Neuron (in vitro differentiated cells): Measurements from ENCODE around the gene TMEM131.
"Not testable (repeated sequence)": the region's sequence is repeated elsewhere in the genome, so short reads cannot be mapped to it uniquely, and the experiment has no call there.

Experiments used
- H2AFZ ChIP-seq: one replicate; pipeline ENCODE4 v1.6.1; 2013; ENCODE audit warnings: low read depth, mild to moderate bottlenecking, inconsistent platforms, low read length, moderate library complexity
- H3K27me3 ChIP-seq: one replicate; pipeline ENCODE4 v1.6.1; 2013; ENCODE audit warnings: low read length; ENCODE audit not compliant: insufficient read depth
- H3K36me3 ChIP-seq: one replicate; pipeline ENCODE4 v1.6.1; 2013; ENCODE audit warnings: low read length; ENCODE audit not compliant: insufficient read depth
- H3K4me1 ChIP-seq: one replicate; pipeline ENCODE4 v1.6.1; 2013; ENCODE audit warnings: low read length; ENCODE audit not compliant: insufficient read depth
- H3K4me3 ChIP-seq: 2 replicates; pipeline ENCODE4 v1.5.1; 2013; ENCODE audit warnings: mild to moderate bottlenecking, low read length, moderate library complexity
- H3K9me3 ChIP-seq: one replicate; pipeline ENCODE4 v1.6.1; 2013; ENCODE audit warnings: low read length

The TMEM131 gene

GRCh38 chr2:97926946-97927345 is 68.8 kb downstream of the TMEM131 start:
- Histone ChIP-seq H3K4me1 (no peaks in the 10 kb centered on the region), H3K4me3 (no peak overlapping the region), H3K27me3 (no peaks in the 10 kb centered on the region), H3K36me3 (peaks cover 15% of the 10 kb centered on the region), H2AFZ (no peak overlapping the region), H3K9me3 (peaks cover 4% of the 10 kb centered on the region)

DNA sequence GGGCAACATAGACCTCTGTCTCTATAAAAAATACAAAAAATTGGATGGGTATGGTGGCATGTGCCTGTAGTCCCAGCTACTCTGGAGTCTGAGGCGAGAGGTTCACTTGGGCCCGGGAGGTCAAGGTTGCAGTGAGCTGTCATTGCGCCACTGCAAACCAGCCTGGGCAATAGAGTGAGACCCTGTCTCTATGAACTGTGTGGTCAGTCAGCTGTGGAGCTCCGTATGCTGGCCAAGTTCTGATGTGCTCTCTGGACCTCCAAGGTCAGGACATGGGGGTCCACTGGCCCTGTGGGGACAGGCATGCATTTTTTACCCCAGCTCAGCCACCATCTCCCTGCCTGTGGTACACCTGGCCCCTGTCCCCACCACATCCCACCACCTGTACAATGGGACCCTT is 71.6 kb downstream of the TMEM131 start:
- H3K36me3 ChIP-seq: peaks cover 15% of the 10 kb centered on the region
- no peak overlapping the region for H2AFZ ChIP-seq
- no peak overlapping the region for H3K4me3 ChIP-seq
- no peaks in the 10 kb centered on the region for H3K27me3 ChIP-seq
- peaks cover 10% of the 10 kb centered on the region for H3K9me3 ChIP-seq
- H3K4me1 ChIP-seq: no peaks in the 10 kb centered on the region

GRCh38 chr2:97919858-97920257 is 75.9 kb downstream of the TMEM131 start:
- no peaks in the 10 kb centered on the region for H3K27me3 ChIP-seq
- no peaks in the 10 kb centered on the region for H3K4me1 ChIP-seq
- peaks cover 13% of the 10 kb centered on the region for H3K9me3 ChIP-seq
- H3K4me3 ChIP-seq: no peak overlapping the region
- H3K36me3 ChIP-seq: peaks cover 12% of the 10 kb centered on the region
- no peak overlapping the region for H2AFZ ChIP-seq

GRCh38 chr2:97918818-97919217 is 76.9 kb downstream of the TMEM131 start:
- Histone ChIP-seq H3K4me1 (no peaks in the 10 kb centered on the region), H3K9me3 (peaks cover 10% of the 10 kb centered on the region), H3K4me3 (no peak overlapping the region), H3K27me3 (no peaks in the 10 kb centered on the region), H3K36me3 (peaks cover 3% of the 10 kb centered on the region), H2AFZ (no peak overlapping the region)

DNA sequence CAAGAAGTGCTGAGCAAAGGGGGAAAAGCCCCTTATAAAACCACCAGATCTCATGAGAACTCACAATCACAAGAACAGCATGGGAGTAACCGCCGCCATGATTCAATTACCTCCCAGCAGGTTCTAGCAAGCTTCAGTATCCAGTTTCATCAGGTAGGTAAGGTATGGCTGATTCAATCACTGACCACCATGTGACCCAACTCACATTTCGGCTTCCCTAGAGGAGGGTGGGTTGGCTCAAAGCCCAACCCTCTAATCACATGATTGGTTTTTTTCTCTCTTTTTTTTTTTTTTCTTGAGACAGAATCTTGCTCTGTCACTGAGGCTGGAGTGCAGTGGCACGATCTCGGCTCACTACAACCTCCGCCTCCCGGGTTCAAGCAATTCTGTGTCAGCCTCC is 78.1 kb downstream of the TMEM131 start:
- H3K4me3 ChIP-seq, H3K36me3 ChIP-seq, H2AFZ ChIP-seq, H3K27me3 ChIP-seq, H3K4me1 ChIP-seq: not testable (repeated sequence)
- H3K9me3 ChIP-seq: peaks cover 10% of the 10 kb centered on the region

DNA sequence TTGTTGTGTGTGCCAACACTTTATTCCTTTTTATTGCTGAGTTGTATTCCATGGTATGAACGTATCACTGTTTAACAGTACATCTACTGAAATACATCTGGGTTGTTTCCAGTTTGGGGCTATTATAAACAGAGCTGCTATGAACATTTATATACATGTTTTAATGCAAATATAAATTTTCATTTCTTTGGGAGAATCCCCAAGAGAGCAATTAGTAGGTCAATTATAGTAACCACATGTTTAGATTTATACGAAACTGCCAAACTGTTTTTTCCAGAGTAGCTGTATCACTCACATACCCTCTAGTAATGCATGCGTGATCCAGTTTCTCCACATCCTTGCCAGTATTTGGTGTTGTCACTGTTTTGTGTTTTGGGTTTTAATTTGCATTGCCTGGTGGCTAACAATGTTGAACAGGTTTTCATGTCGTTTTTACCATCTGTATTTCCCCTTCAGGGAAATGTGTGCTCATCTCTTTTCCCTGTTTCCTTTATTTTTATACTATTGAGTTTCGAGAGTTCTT is 81.0 kb downstream of the TMEM131 start:
- Histone ChIP-seq H2AFZ (no peak overlapping the region), H3K4me3 (no peak overlapping the region), H3K27me3 (no peaks in the 10 kb centered on the region), H3K36me3 (peaks cover 3% of the 10 kb centered on the region), H3K4me1 (peaks cover 4% of the 10 kb centered on the region), H3K9me3 (peaks cover 10% of the 10 kb centered on the region)

GRCh38 chr2:97913846-97914245 is 81.9 kb downstream of the TMEM131 start:
- H3K4me3 ChIP-seq: no peak overlapping the region
- no peaks in the 10 kb centered on the region for H3K27me3 ChIP-seq
- no peak overlapping the region for H2AFZ ChIP-seq
- H3K36me3 ChIP-seq: peaks cover 2% of the 10 kb centered on the region
- H3K4me1 ChIP-seq: peaks cover 4% of the 10 kb centered on the region
- H3K9me3 ChIP-seq: peaks cover 7% of the 10 kb centered on the region

- H3K4me3 ChIP-seq: no peak overlapping the region
- H2AFZ ChIP-seq: no peak overlapping the region
- H3K27me3 ChIP-seq: no peaks in the 10 kb centered on the region
- peaks cover 2% of the 10 kb centered on the region for H3K9me3 ChIP-seq
- peaks cover 4% of the 10 kb centered on the region for H3K4me1 ChIP-seq
- peaks cover 3% of the 10 kb centered on the region for H3K36me3 ChIP-seq
Measured at GRCh38 chr2:97911922-97912575, 83.7 kb downstream of the TMEM131 start.

DNA sequence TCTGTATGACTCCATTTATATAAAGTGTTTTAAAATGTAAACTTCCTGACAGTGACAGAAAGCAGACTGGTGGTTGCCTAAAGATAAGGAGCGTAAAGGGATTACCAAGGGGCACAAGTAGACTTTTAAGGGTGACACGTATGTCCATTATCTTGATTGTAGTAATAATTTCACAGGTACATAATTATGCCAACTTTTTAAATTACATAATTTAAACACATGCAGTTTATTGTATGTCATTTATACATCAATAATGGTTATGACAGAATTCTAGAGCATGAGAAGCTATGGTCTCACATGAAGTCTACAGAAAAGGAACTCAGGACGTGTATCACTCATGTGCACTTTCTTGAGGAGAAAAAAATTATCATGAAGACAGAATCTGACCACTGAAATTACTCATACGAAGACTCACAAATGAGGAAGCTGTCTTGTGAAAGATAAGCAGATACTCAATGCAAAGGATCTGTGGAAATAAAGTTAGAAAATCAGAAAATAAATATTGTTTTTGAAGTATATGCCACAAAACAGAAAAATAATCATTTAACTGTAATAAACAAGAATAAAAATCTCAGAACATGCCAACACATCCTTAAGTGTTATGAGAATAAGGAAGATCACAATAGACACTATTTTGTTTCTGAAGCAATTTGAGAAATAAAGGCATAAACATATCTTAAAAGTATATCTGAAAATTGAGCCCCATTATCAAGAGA is 84.4 kb downstream of the TMEM131 start:
- H3K9me3 ChIP-seq: peaks cover 2% of the 10 kb centered on the region
- H3K27me3 ChIP-seq: no peaks in the 10 kb centered on the region
- H3K36me3 ChIP-seq: peaks cover 3% of the 10 kb centered on the region
- no peak overlapping the region for H2AFZ ChIP-seq
- H3K4me3 ChIP-seq: no peak overlapping the region
- peaks cover 4% of the 10 kb centered on the region for H3K4me1 ChIP-seq

GRCh38 chr2:97910403-97911205 is 85.1 kb downstream of the TMEM131 start:
- Histone ChIP-seq H3K4me1 (peaks cover 4% of the 10 kb centered on the region), H2AFZ (no peak overlapping the region), H3K36me3 (peaks cover 6% of the 10 kb centered on the region), H3K27me3 (no peaks in the 10 kb centered on the region), H3K4me3 (no peak overlapping the region), H3K9me3 (peaks cover 2% of the 10 kb centered on the region)

DNA sequence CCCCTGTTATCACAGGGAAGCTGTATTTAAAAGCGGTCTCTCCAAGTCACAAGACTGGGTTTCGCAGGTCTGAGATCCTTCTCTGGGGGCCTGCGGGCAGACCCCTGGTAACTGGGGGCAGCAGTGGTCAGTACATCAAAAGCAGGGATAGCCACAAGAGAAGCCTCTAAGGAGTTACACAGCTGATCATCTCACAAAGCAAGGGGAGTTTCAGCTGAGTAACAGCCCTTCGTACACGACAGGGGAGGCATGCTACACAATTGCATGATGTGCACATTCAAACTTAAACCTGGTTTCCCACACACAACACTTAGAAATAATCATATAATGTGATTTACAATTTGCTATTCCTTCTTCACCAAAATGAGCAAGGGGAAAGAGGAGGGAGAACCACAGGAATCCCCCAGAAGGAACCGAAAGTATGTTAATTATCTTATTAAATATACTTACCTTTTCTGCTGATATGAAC is 87.5 kb downstream of the TMEM131 start:
- Histone ChIP-seq H3K4me3 (no peak overlapping the region), H3K36me3 (peaks cover 7% of the 10 kb centered on the region), H2AFZ (no peak overlapping the region), H3K4me1 (peaks cover 4% of the 10 kb centered on the region), H3K27me3 (no peaks in the 10 kb centered on the region), H3K9me3 (peaks cover 2% of the 10 kb centered on the region)

GRCh38 chr2:97907369-97908100 is 88.2 kb downstream of the TMEM131 start:
- Histone ChIP-seq H3K9me3 (peaks cover 2% of the 10 kb centered on the region), H3K4me3 (no peak overlapping the region), H3K36me3 (peaks cover 7% of the 10 kb centered on the region), H3K4me1 (peaks cover 4% of the 10 kb centered on the region), H3K27me3 (no peaks in the 10 kb centered on the region), H2AFZ (no peak overlapping the region)
